Suprapubic skin (tissue), 4 donors: ENCODE data around the gene DUSP10. TPM values are rescaled to one million over a fixed set of nuclear protein-coding genes. Genes with fewer than 3 reads are reported as not detected.

Experiments used
- DNase-seq, 2 donors: peaks; one replicate each; pipeline ENCODE4 v3.0.0-alpha.2; 2019; ENCODE audit warnings: low spot score in 2 of 2
- H3K27ac ChIP-seq: fragments of 200-600 bp; sonication (generic); one replicate; pipeline ENCODE4 v1.5.1; 2019
- H3K27me3 ChIP-seq: fragments of 200-600 bp; sonication (generic); one replicate; pipeline ENCODE4 v1.5.1; 2019
- H3K36me3 ChIP-seq: fragments of 200-600 bp; sonication (generic); one replicate; pipeline ENCODE4 v1.5.1; 2019
- H3K4me1 ChIP-seq: fragments of 200-600 bp; sonication (generic); one replicate; pipeline ENCODE4 v1.5.1; 2019
- H3K4me3 ChIP-seq: fragments of 200-600 bp; sonication (generic); one replicate; pipeline ENCODE4 v1.5.1; 2019; ENCODE audit warnings: mild to moderate bottlenecking
- H3K9me3 ChIP-seq: fragments of 200-600 bp; sonication (generic); one replicate; pipeline ENCODE4 v1.5.1; 2019
- CTCF ChIP-seq, 2 donors: fragments of 200-600 bp in 1 of 2; fragments of 450-650 bp in 1 of 2; sonication (generic) in 1 of 2; IDR thresholded peaks; one replicate each; pipeline ENCODE4 v1.5.1; 2016 to 2019; ENCODE audit warnings: antibody characterized with exemption in 2 of 2, mild to moderate bottlenecking in 1 of 2, moderate library complexity in 1 of 2
- EP300 ChIP-seq: sonication (generic); formaldehyde crosslinking; IDR thresholded peaks from one replicate; pipeline ENCODE4 v1.6.1; 2017; ENCODE audit warnings: antibody characterized with exemption
- POLR2A ChIP-seq, 2 donors: fragments of 450-650 bp; IDR thresholded peaks; one replicate each; pipeline ENCODE4 v1.6.1; 2017; ENCODE audit warnings: antibody characterized with exemption in 2 of 2, mild to moderate bottlenecking in 2 of 2, moderate library complexity in 2 of 2
- POLR2AphosphoS5 ChIP-seq, 3 donors: sonication (generic); formaldehyde crosslinking; IDR thresholded peaks; one replicate each; pipeline ENCODE4 v1.6.1; 2017; ENCODE audit warnings: antibody characterized with exemption in 3 of 3
- WGBS: methylation state at CpG from one replicate; pipeline ENCODE4 v1.1.5; 2018; 5-methylcytosine and 5-hydroxymethylcytosine counted together
- total RNA-seq, 4 donors: library from RNA; depleted of rRNA; stranded (reverse); fragments of >200 nt; gene quantifications; one replicate each; pipeline ENCODE4 v1.1.0, GENCODE V29; 2016

DUSP10 gene
- total RNA-seq: 10 to 100 TPM in 3 of 4 donors, 1 to 10 TPM in 1; 9.5 to 18.6 (median 15.3) TPM

DNA sequence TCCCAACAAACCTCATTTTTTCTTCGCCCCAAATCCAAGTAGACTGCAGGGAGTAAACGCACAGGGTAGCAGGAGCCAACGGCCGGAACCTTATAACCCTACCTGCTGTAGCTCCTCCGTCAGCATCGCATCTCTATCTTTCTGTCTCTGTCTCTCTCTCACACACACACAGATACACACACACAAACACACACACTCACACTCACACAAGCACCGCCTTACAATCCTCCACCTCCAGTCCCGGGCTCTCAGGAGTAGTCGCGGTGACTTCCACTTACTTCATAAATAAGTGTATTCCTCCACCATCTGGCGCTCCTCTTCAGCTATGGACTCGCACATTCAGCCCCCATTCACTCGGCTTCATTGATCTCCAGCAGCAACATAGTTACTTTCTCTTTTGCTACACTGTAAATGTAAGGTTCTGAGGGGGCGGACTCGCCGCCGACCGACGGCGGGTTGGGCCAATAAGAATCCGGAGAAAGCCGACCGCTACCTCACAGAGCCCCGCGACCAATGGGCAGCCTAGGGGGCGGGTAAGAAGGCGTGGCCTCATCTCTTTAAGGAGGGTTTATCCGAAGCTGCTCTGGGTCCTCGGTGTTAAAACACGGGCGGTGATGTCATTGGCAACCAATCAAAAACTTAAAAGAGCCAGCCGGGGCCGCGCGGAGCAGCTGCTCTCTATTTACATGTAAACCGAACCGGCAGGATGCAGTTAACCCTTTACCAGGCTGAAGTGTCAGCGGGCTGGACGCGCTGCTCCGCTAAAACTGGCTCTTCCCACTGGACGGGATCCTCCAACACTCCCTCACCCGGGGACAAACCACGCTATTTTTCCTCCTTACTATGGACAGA is at the start of gene DUSP10:
Gene DUSP10, minus strand, starts transcription at position 387 of the 852 bp plus-strand sequence. CDS start 2,345 bp downstream, outside the sequence.
- Histone ChIP-seq H3K36me3 (peaks cover 3% of the 10 kb centered on the region), H3K27ac (peak within 1 kb of the TSS; percentile 94), H3K9me3 (no peaks in the 10 kb centered on the region), H3K4me1 (peaks cover 40% of the 10 kb centered on the region), H3K4me3 (peak within 1 kb of the TSS; percentile 82), H3K27me3 (no peaks in the 10 kb centered on the region)
- under 1% methylated on average over 44 of the region's 44 CpGs for WGBS
- TF ChIP-seq POLR2AphosphoS5 (IDR thresholded peaks at IDR 0.05) (peak in 2 of 3 donors; percentile 22 to 27), EP300 (no peak), POLR2A (IDR thresholded peaks at IDR 0.05) (peak in 1 of 2 donors; percentile 80), CTCF (IDR thresholded peaks at IDR 0.05) (no peak)
- peak; percentile 99 to 100 for DNase-seq

DNA sequence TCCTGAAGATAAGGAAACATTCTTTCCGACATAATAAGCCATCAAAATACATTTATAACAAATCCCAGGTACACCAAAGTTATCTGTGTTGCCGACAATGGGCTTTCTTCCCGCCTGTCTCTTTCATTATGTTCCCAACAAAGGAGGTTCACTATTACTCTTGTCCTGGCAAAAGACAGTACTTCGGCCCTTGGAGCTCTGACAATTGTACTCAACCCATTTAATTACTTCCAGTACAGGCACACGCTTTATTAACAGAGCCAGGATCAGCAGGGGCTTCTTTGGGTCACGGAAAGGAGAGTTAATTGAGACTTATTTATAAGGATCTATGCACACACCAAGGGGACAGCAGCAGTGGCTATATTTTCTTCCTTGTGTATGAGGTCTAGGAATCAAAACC is 46.6 kb upstream of the DUSP10 start:
- Histone ChIP-seq H3K27me3 (no peaks in the 10 kb centered on the region), H3K9me3 (no peaks in the 10 kb centered on the region), H3K36me3 (no peaks in the 10 kb centered on the region), H3K4me1 (no peaks in the 10 kb centered on the region), H3K4me3 (no peak overlapping the region), H3K27ac (no peak overlapping the region)
- no peak for DNase-seq
- no peak for TF ChIP-seq EP300
- no peak for TF ChIP-seq CTCF (IDR thresholded peaks at IDR 0.05)
- no peak for TF ChIP-seq POLR2AphosphoS5 (IDR thresholded peaks at IDR 0.05)
- no peak for TF ChIP-seq POLR2A (IDR thresholded peaks at IDR 0.05)
- 70% methylated on average over 6 of the region's 6 CpGs for WGBS

GRCh38 chr1:221786647-221787046 is 44.8 kb upstream of the DUSP10 start:
- Histone ChIP-seq H3K4me3 (no peak overlapping the region), H3K4me1 (no peaks in the 10 kb centered on the region), H3K36me3 (no peaks in the 10 kb centered on the region), H3K27me3 (no peaks in the 10 kb centered on the region), H3K9me3 (no peaks in the 10 kb centered on the region), H3K27ac (no peak overlapping the region)
- TF ChIP-seq POLR2AphosphoS5 (IDR thresholded peaks at IDR 0.05): no peak
- no peak for TF ChIP-seq CTCF (IDR thresholded peaks at IDR 0.05)
- TF ChIP-seq EP300: no peak
- no peak for TF ChIP-seq POLR2A (IDR thresholded peaks at IDR 0.05)
- DNase-seq: no peak
- WGBS: 92% methylated on average over 5 of the region's 5 CpGs

GRCh38 chr1:221783936-221784335 is 42.0 kb upstream of the DUSP10 start:
- no peak overlapping the region for H3K4me3 ChIP-seq
- no peak for DNase-seq
- H3K4me1 ChIP-seq: no peaks in the 10 kb centered on the region
- no peaks in the 10 kb centered on the region for H3K36me3 ChIP-seq
- H3K27ac ChIP-seq: no peak overlapping the region
- no peak for TF ChIP-seq POLR2AphosphoS5 (IDR thresholded peaks at IDR 0.05)
- 69% methylated on average over 4 of the region's 4 CpGs for WGBS
- H3K27me3 ChIP-seq: no peaks in the 10 kb centered on the region
- H3K9me3 ChIP-seq: no peaks in the 10 kb centered on the region

DNA sequence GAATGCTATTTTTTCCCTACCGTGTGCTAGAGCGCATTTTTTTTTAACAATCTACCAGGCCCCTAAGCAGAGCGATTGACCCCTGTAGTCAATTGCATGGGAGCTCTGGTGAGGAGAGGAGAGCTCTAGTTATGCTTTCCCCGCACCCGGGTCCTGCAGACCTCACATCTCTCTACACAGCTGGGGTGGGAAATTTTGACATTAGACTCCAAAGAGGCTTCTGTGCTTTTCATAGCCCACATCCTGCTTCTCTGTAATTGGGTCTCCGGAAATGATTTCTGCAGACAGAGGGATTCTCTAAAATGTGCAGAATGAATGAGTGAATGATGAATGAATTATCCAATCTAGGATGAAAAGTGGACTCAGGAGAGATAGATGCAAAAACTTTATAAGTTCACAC is 41.5 kb upstream of the DUSP10 start:
- Histone ChIP-seq H3K4me1 (no peaks in the 10 kb centered on the region), H3K4me3 (no peak overlapping the region), H3K9me3 (no peaks in the 10 kb centered on the region), H3K36me3 (no peaks in the 10 kb centered on the region), H3K27ac (no peak overlapping the region), H3K27me3 (no peaks in the 10 kb centered on the region)
- WGBS: 77% methylated on average over 6 of the region's 6 CpGs
- TF ChIP-seq POLR2AphosphoS5 (IDR thresholded peaks at IDR 0.05): no peak
- no peak for TF ChIP-seq CTCF (IDR thresholded peaks at IDR 0.05)
- TF ChIP-seq POLR2A (IDR thresholded peaks at IDR 0.05): no peak
- TF ChIP-seq EP300: no peak
- DNase-seq: no peak
